HCT116 (cell line): Measurements from ENCODE around the gene MBOAT7.

ENCODE experiments used
- EGR1 ChIP-seq: IDR thresholded peaks from 2 replicates; pipeline ENCODE4 v1.6.1; 2012; ENCODE audit warnings: low read depth
- EZH2 ChIP-seq: fragments of 200-600 bp; sonication (generic); IDR thresholded peaks from 2 replicates; pipeline ENCODE4 v1.6.1; 2017; ENCODE audit warnings: antibody characterized with exemption, mixed run types
- JUND ChIP-seq: IDR thresholded peaks from 2 replicates; pipeline ENCODE4 v1.6.1; 2012
- POLR2A ChIP-seq: IDR thresholded peaks from 2 replicates; pipeline ENCODE4 v1.7.0; 2011; ENCODE audit warnings: borderline replicate concordance; ENCODE audit not compliant: insufficient read depth, insufficient read length; ENCODE audit errors: extremely low read depth
- POLR2AphosphoS5 ChIP-seq: IDR thresholded peaks from 2 replicates; pipeline ENCODE4 v1.6.1; 2011; ENCODE audit warnings: mild to moderate bottlenecking, low read depth, low read length, moderate library complexity
- RAD21 ChIP-seq: IDR thresholded peaks from 2 replicates; pipeline ENCODE4 v1.6.1; 2012; ENCODE audit warnings: low read depth, mild to moderate bottlenecking
- ZFX ChIP-seq: fragments of 450-650 bp; IDR thresholded peaks from 2 replicates; pipeline ENCODE4 v1.6.1; 2017
- ZNF274 ChIP-seq: fragments of 200-500 bp; sonication (Bioruptor generic); IDR thresholded peaks from 2 replicates; pipeline ENCODE4 v1.6.1; 2014; ENCODE audit warnings: mild to moderate bottlenecking, low read depth, low read length, inconsistent platforms
- TF ChIP-seq, protein P1 (sequence below), 3 experiments: fragments of 200-600 bp in 1 of 3; sonication (generic) in 1 of 3; IDR thresholded peaks in 2 of 3; conservative IDR thresholded peaks in 1 of 3; 2 replicates each; pipeline ENCODE4 v1.5.1; 2012 to 2017; ENCODE audit warnings: low read depth in 2 of 3, low read length in 2 of 3, antibody characterized with exemption in 1 of 3, borderline replicate concordance in 1 of 3, control low read depth in 1 of 3, mild to moderate bottlenecking in 1 of 3, mixed read lengths in 1 of 3, mixed run types in 1 of 3, moderate library complexity in 1 of 3; ENCODE audit not compliant: insufficient read depth in 1 of 3
- TF ChIP-seq, protein P2 (sequence below): IDR thresholded peaks from 2 replicates; pipeline ENCODE4 v1.6.1; 2012

DNA sequence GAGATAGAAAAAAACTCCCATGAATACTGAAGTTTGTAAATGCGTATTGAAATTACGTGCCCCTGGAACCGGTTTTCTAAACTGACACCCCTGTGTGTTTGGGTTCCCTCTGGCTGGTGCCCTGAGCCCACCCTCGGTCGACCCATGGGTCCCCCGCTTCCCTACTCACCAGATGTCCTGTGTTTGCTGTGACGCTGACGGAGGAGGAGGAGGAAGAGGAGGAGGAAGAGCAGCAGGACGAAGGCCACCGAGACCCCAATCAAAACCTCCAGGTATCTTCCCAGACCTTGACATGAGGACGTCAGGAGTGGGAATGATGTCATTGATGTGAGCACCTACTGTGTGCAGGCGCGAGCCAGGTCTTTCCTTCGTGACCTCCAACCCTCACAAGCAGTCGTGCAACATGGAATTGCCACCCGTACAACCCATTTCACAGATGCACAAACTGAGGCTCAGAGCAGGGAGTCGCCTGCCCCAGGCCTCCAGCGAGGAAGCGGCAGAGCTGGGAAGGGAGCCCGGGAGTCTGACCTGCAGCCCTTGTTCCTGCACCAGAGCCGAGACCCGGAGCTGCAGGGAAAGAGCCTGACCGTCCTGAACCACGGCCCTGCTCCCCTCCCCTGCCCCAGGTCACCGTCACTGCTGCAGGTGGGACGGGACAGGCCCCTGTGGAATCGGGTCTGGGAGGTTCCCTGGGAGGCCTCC, 29.7 kb upstream of the MBOAT7 start:
- TF ChIP-seq, protein P1, sequence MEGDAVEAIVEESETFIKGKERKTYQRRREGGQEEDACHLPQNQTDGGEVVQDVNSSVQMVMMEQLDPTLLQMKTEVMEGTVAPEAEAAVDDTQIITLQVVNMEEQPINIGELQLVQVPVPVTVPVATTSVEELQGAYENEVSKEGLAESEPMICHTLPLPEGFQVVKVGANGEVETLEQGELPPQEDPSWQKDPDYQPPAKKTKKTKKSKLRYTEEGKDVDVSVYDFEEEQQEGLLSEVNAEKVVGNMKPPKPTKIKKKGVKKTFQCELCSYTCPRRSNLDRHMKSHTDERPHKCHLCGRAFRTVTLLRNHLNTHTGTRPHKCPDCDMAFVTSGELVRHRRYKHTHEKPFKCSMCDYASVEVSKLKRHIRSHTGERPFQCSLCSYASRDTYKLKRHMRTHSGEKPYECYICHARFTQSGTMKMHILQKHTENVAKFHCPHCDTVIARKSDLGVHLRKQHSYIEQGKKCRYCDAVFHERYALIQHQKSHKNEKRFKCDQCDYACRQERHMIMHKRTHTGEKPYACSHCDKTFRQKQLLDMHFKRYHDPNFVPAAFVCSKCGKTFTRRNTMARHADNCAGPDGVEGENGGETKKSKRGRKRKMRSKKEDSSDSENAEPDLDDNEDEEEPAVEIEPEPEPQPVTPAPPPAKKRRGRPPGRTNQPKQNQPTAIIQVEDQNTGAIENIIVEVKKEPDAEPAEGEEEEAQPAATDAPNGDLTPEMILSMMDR (IDR thresholded peaks at IDR 0.05 in 2 of 3, conservative IDR thresholded peaks at IDR 0.05 in 1 of 3; ENCODE audit: borderline replicate concordance in 1 of 3, insufficient read depth in 1 of 3, low read depth in 2 of 3, low read length in 2 of 3): no peak
- TF ChIP-seq, protein P2, sequence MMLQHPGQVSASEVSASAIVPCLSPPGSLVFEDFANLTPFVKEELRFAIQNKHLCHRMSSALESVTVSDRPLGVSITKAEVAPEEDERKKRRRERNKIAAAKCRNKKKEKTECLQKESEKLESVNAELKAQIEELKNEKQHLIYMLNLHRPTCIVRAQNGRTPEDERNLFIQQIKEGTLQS: no peak
- TF ChIP-seq POLR2AphosphoS5 (no peak), POLR2A (no peak), ZFX (no peak), ZNF274 (no peak), EGR1 (no peak), EZH2 (no peak), JUND (no peak), RAD21 (no peak)
